Astrocyte of the spinal cord (primary cell): ENCODE results near the gene ABLIM1.
A peak's percentile ranks its signal among the peaks of the same experiment; 100 is the strongest.

Experiments
- DNase-seq: peaks from one replicate; pipeline ENCODE4 v3.0.0; 2011; ENCODE audit warnings: low read depth, low spot score
- H3K4me3 ChIP-seq: 2 replicates; pipeline ENCODE4 v1.5.1; 2011; ENCODE audit warnings: low read depth, mild to moderate bottlenecking, low read length, moderate library complexity
- in situ Hi-C: cut with HindIII; loops from 2 replicates; pipeline ENCODE4 v1.10.0; 2017; ENCODE audit warnings: low sequenced_read_pairs
- TF ChIP-seq, protein P1 (sequence below): IDR thresholded peaks from 2 replicates; pipeline ENCODE4 v1.5.1; 2012; ENCODE audit warnings: low read depth, mild to moderate bottlenecking, low read length, inconsistent platforms

Gene ABLIM1

DNA sequence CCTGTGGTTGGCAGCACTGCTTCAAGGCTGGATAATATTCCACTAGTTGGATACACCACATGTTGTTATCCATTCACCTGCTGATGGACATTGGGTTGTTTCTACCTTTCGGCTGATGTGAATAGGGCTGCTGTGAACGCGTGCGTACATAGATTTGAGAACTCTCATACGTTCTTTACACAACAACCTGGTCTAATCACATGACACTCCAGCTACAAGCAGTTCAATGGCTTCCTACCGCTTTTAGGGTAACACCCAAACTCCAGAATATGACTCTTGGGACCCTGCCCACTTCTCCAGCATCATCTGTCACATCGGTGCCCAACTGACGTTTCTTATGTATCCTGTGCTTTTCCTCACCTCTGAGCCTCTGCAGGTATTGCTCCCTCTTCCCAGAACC, 114.6 kb downstream of the ABLIM1 start:
- no peak overlapping the region for H3K4me3 ChIP-seq
- TF ChIP-seq, protein P1, sequence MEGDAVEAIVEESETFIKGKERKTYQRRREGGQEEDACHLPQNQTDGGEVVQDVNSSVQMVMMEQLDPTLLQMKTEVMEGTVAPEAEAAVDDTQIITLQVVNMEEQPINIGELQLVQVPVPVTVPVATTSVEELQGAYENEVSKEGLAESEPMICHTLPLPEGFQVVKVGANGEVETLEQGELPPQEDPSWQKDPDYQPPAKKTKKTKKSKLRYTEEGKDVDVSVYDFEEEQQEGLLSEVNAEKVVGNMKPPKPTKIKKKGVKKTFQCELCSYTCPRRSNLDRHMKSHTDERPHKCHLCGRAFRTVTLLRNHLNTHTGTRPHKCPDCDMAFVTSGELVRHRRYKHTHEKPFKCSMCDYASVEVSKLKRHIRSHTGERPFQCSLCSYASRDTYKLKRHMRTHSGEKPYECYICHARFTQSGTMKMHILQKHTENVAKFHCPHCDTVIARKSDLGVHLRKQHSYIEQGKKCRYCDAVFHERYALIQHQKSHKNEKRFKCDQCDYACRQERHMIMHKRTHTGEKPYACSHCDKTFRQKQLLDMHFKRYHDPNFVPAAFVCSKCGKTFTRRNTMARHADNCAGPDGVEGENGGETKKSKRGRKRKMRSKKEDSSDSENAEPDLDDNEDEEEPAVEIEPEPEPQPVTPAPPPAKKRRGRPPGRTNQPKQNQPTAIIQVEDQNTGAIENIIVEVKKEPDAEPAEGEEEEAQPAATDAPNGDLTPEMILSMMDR: no peak
- DNase-seq: no peak
- in situ Hi-C loops: no loop called here

DNA sequence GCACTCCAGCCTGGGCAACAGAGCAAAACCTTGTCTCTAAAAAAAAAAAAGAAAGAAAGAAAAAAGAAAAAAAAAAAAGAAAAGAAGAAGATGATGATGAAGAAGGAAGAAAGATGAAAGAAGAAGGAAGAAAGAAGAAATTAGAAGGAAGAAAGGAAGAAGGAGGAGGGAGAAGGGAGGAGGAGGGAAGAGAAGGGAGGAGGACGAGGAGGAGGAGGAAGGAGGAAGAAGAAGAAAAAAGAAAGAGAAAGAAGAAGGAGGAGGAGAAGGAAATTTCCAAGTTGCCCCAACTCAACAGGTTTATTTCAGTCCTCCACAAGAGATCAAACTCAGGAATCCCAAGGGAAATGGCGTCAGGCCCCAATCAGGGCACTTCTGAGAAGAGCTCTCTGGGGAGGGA, 115.7 kb downstream of the ABLIM1 start:
- in situ Hi-C loops: no loop called here
- no peak for DNase-seq
- no peak overlapping the region for H3K4me3 ChIP-seq
- TF ChIP-seq, protein P1: no peak

DNA sequence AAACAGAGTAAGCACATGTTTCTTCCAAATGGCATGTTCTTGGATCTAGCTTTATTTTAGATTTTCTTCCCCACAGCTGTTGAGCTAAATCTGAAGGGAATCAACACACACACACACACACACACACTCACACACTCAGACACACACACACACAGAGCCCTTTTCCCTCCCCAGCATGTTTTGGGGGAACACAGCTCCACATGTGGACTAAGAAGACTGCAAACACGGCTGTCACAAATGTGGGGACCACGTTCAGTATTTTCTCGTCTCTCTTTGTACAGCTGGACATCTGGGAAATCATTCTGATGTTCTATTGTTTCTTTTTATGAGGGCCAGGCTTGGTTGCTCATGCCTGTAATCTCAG, 116.3 kb downstream of the ABLIM1 start:
- TF ChIP-seq, protein P1: no peak
- in situ Hi-C loops: no loop called here
- no peak for DNase-seq
- H3K4me3 ChIP-seq: no peak overlapping the region

DNA sequence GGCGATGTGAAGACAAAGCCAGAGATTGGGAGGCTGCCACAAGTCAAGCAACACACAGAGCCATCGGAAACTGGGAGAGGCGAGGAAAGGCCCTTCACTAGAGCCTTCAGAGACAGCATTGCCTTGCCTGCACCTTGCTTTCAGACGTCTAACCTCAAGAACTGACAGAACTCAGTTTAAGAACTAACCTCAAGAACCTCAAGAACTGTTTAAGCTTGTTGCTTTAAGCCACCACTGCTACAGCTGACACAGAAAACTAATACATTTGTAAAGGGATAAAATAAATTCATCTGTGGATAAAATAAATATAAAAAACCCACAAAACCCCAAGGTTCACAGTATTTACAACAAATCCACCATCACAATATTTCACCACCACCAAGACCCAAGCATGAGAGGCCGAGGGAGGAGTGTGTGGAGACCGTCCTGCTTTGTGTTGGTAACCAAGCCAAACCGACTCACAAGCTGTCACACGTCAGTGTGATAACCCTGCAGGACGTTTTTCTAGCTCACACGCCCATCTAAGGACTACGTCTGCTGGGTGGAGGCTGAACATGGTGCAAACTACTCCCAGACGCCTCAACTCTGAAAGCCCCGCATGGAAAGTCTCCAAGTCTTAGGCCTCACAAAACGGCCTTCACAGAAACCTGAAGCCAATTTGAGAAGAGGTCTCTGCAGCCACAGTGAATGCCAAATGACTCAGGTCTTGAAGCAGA, 116.8 kb downstream of the ABLIM1 start:
- peak; percentile 89 for DNase-seq
- in situ Hi-C loops: no loop called here
- TF ChIP-seq, protein P1: no peak
- H3K4me3 ChIP-seq: no peak overlapping the region

DNA sequence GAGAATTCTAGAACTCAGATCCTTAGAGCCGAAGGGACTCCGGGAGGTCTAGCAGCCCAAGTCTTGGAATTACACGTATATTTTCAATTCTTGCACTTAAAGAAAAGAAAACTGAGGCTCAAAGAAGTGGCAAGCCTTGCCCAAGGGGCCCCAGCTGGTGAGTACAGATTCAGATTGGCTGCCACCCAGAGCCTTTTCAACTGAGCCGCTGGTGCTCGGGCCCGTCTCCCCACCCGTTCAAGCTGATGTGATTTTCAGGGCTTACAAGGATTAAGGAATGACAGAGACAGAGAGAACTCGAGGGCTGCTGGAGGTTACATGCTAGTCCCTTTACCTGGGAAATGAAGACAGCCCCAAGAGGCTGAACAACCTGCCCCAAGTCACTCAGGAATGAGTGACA, 117.8 kb downstream of the ABLIM1 start:
- TF ChIP-seq, protein P1: no peak
- no peak for DNase-seq
- in situ Hi-C loops: no loop called here
- H3K4me3 ChIP-seq: no peak overlapping the region

DNA sequence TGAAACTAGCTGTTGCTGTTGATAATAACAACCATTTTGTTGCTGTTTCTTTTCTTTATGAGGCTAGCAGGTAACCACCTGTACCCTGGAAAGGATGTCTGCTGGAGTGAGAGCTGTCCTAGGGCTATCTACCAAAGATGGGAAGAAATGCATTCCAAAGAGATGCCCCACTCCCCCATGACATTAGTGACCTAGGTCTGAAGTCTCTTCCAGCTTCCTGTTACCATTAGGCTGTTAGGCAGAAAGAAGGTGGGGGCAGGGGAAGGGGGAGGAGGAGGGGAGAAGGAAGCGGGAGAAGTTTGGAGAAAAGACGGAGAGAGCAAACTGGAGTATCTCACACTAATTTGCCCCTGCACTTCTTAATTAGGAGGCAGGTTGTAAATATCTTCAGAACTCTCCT, 118.5 kb downstream of the ABLIM1 start:
- DNase-seq: no peak
- in situ Hi-C loops: no loop called here
- H3K4me3 ChIP-seq: no peak overlapping the region
- TF ChIP-seq, protein P1: no peak
